Measurements from ENCODE around the gene CEMIP. TPM values are rescaled to one million over a fixed set of nuclear protein-coding genes. Genes with fewer than 3 reads are reported as not detected.

CEMIP gene
- total and polyA plus RNA-seq, 2 of the 8 experiments (the other 6 are each of a cell fraction or from before 2014, with no cell fraction given): 0.11 to 0.60 TPM

GRCh38 chr15:80875568-80876347, 96.6 kb downstream of the CEMIP start (continued):
- TF ChIP-seq CHD7 (IDR thresholded peaks at IDR 0.05; ENCODE audit: insufficient replicate concordance, low read length): no peak
- TF ChIP-seq SIRT6 (IDR thresholded peaks at IDR 0.05; ENCODE audit: low read length): no peak
- TF ChIP-seq BCL11A (IDR thresholded peaks at IDR 0.05; ENCODE audit: low read depth in 2 of 2, low read length in 2 of 2): no peak
